Liver (tissue), 9 donors: ENCODE data around the gene FAM163A. TPM values are rescaled to one million over a fixed set of nuclear protein-coding genes. Genes with fewer than 3 reads are reported as not detected.

Experiments
- DNase-seq: peaks from one replicate; pipeline ENCODE4 v3.0.0-alpha.2; 2017; ENCODE audit warnings: low spot score
- H3K27ac ChIP-seq, 2 donors: one replicate each; pipeline ENCODE4 v1.7.0; 2013; ENCODE audit warnings: inconsistent platforms in 2 of 2, low read length in 2 of 2, control low read depth in 1 of 2, low read depth in 1 of 2, mild to moderate bottlenecking in 1 of 2
- H3K27me3 ChIP-seq, 4 donors: one replicate each; pipeline versions ENCODE4 v1.6.1 to v1.7.0; 2013; ENCODE audit warnings: low read length in 3 of 4, inconsistent platforms in 1 of 4, mild to moderate bottlenecking in 1 of 4, moderate library complexity in 1 of 4; ENCODE audit not compliant: control insufficient read depth in 4 of 4, insufficient read depth in 4 of 4
- H3K36me3 ChIP-seq, 4 donors: one replicate each; pipeline versions ENCODE4 v1.6.1 to v1.7.0; 2013; ENCODE audit warnings: low read length in 3 of 4, mild to moderate bottlenecking in 3 of 4, low read depth in 1 of 4, moderate library complexity in 1 of 4; ENCODE audit not compliant: control insufficient read depth in 4 of 4, insufficient read depth in 3 of 4
- H3K4me1 ChIP-seq, 4 donors: one replicate each; pipeline versions ENCODE4 v1.6.1 to v1.7.0; 2013; ENCODE audit warnings: low read length in 3 of 4, mild to moderate bottlenecking in 3 of 4, moderate library complexity in 1 of 4; ENCODE audit not compliant: control insufficient read depth in 4 of 4, insufficient read depth in 4 of 4
- H3K4me3 ChIP-seq, 3 donors: one replicate each; pipeline versions ENCODE4 v1.6.1 to v1.7.0; 2013; ENCODE audit warnings: low read length in 3 of 3, control low read depth in 1 of 3, low read depth in 1 of 3, mild to moderate bottlenecking in 1 of 3
- H3K9ac ChIP-seq, 2 donors: one replicate each; pipeline ENCODE4 v1.7.0; 2013; ENCODE audit warnings: low read length in 2 of 2, mild to moderate bottlenecking in 2 of 2, moderate library complexity in 2 of 2, control low read depth in 1 of 2, low read depth in 1 of 2
- H3K9me3 ChIP-seq, 4 donors: one replicate each; pipeline versions ENCODE4 v1.6.1 to v1.7.0; 2013; ENCODE audit warnings: low read length in 3 of 4; ENCODE audit not compliant: control insufficient read depth in 4 of 4
- ATF3 ChIP-seq: IDR thresholded peaks from 2 replicates; pipeline ENCODE4 v1.6.1; 2016; ENCODE audit warnings: antibody characterized with exemption
- CTCF ChIP-seq: fragments of 150-350 bp; IDR thresholded peaks from 2 replicates; pipeline ENCODE4 v1.5.1; 2017; ENCODE audit warnings: improper control_type of control experiment, low read depth, low read length; ENCODE audit not compliant: missing input control
- EGR1 ChIP-seq, 2 donors: IDR thresholded peaks; 2 replicates each; pipeline ENCODE4 v1.6.1; 2016 to 2018; ENCODE audit warnings: antibody characterized with exemption in 2 of 2, low read depth in 2 of 2
- FOXA1 ChIP-seq: IDR thresholded peaks from 2 replicates; pipeline ENCODE4 v1.6.1; 2016; ENCODE audit warnings: antibody characterized with exemption
- FOXA2 ChIP-seq: IDR thresholded peaks from 2 replicates; pipeline ENCODE4 v1.6.1; 2016; ENCODE audit warnings: antibody characterized with exemption
- GABPA ChIP-seq, 2 donors: IDR thresholded peaks in 1 of 2; conservative IDR thresholded peaks in 1 of 2; 2 replicates each; pipeline ENCODE4 v1.6.1; 2016; ENCODE audit warnings: antibody characterized with exemption in 2 of 2, mild to moderate bottlenecking in 1 of 2, moderate library complexity in 1 of 2
- HNF4A ChIP-seq, 2 donors: conservative IDR thresholded peaks; 2 replicates each; pipeline ENCODE4 v1.6.1; 2016; ENCODE audit warnings: antibody characterized with exemption in 2 of 2, mild to moderate bottlenecking in 2 of 2
- HNF4G ChIP-seq: IDR thresholded peaks from 2 replicates; pipeline ENCODE4 v1.6.1; 2016; ENCODE audit warnings: antibody characterized with exemption
- JUND ChIP-seq, 2 donors: IDR thresholded peaks; 2 replicates each; pipeline ENCODE4 v1.6.1; 2016; ENCODE audit warnings: antibody characterized with exemption in 2 of 2
- MAX ChIP-seq: IDR thresholded peaks from 2 replicates; pipeline ENCODE4 v1.6.1; 2016; ENCODE audit warnings: antibody characterized with exemption
- NR2F2 ChIP-seq: IDR thresholded peaks from 2 replicates; pipeline ENCODE4 v1.6.1; 2016; ENCODE audit warnings: antibody characterized with exemption
- RAD21 ChIP-seq, 2 donors: IDR thresholded peaks; 2 replicates each; pipeline ENCODE4 v1.6.1; 2016; ENCODE audit warnings: antibody characterized with exemption in 2 of 2, mild to moderate bottlenecking in 2 of 2
- REST ChIP-seq: IDR thresholded peaks from 2 replicates; pipeline ENCODE4 v1.6.1; 2016; ENCODE audit warnings: antibody characterized with exemption, mild to moderate bottlenecking
- RXRA ChIP-seq, 2 donors: IDR thresholded peaks; 2 replicates each; pipeline ENCODE4 v1.6.1; 2017 to 2018; ENCODE audit warnings: antibody characterized with exemption in 2 of 2, mild to moderate bottlenecking in 1 of 2
- SP1 ChIP-seq: IDR thresholded peaks from 2 replicates; pipeline ENCODE4 v1.6.1; 2018; ENCODE audit warnings: antibody characterized with exemption, mild to moderate bottlenecking
- TAF1 ChIP-seq: conservative IDR thresholded peaks from 2 replicates; pipeline ENCODE4 v1.6.1; 2016; ENCODE audit warnings: antibody characterized with exemption, mild to moderate bottlenecking
- YY1 ChIP-seq: IDR thresholded peaks from 2 replicates; pipeline ENCODE4 v1.6.1; 2016; ENCODE audit warnings: antibody characterized with exemption, mild to moderate bottlenecking
- ZBTB33 ChIP-seq: IDR thresholded peaks from 2 replicates; pipeline ENCODE4 v1.6.1; 2016; ENCODE audit warnings: antibody characterized with exemption
- WGBS: extraction: QIAGEN DNeasy Blood & Tissue Kit; methylation state at CpG from one replicate; pipeline ENCODE4 v1.1.7; 2013; 5-methylcytosine and 5-hydroxymethylcytosine counted together
- polyA plus RNA-seq, 2 donors: library from polyadenylated mRNA; stranded (reverse) in 1 of 2; unstranded in 1 of 2; fragments of 200-250 nt in 1 of 2; fragments of >200 nt in 1 of 2; fragmentation: Nextera tagmentation in 1 of 2; extraction: Ambion mirVana in 1 of 2; gene quantifications; one replicate each; pipeline versions ENCODE4 v1.2.1 to v1.2.3, GENCODE V29; 2013 to 2015
- total RNA-seq, 2 donors: library from RNA; depleted of rRNA; stranded (reverse); fragments of >200 nt; gene quantifications; one replicate each; pipeline ENCODE4 v1.2.3, GENCODE V29; 2014
- donor health status: healthy.
- donor health status: healthy.
- donor health status: healthy.
- donor health status: healthy.
- donor health status: healthy.

The FAM163A gene
- total and polyA plus RNA-seq, 4 donors: 0.07 TPM; not detected in 3

GRCh38 chr1:179807691-179808485, 64.8 kb downstream of the FAM163A start:
- no peak for TF ChIP-seq CTCF
- no peak for TF ChIP-seq RAD21 (IDR thresholded peaks at IDR 0.05)
- no peak for TF ChIP-seq MAX
- TF ChIP-seq RXRA (IDR thresholded peaks at IDR 0.05): peak; percentile 9 to 46
- no peak for TF ChIP-seq GABPA (IDR thresholded peaks at IDR 0.05 in 1 of 2, conservative IDR thresholded peaks at IDR 0.05 in 1 of 2)
- no peak for TF ChIP-seq JUND (IDR thresholded peaks at IDR 0.05)
- TF ChIP-seq EGR1 (IDR thresholded peaks at IDR 0.05; ENCODE audit: low read depth in 2 of 2): no peak
- no peak for TF ChIP-seq TAF1
- no peak for TF ChIP-seq YY1
- TF ChIP-seq ATF3: no peak
- TF ChIP-seq HNF4A (conservative IDR thresholded peaks at IDR 0.05): peak in 1 of 2 donors; percentile 52
- no peak for TF ChIP-seq SP1
- peak; percentile 88 for TF ChIP-seq NR2F2
- TF ChIP-seq HNF4G: no peak
- no peak for TF ChIP-seq FOXA2
- no peak for TF ChIP-seq REST
- no peak for TF ChIP-seq FOXA1
- TF ChIP-seq ZBTB33: no peak
- H3K27ac ChIP-seq: no peak overlapping the region
- 79% methylated on average over 11 of the region's 11 CpGs for WGBS
- no peaks in the 10 kb centered on the region for H3K9me3 ChIP-seq
- no peaks in the 10 kb centered on the region for H3K36me3 ChIP-seq
- DNase-seq: no peak
- peaks cover 0 to 4% (median 0%) of the 10 kb centered on the region in 4 donors for H3K4me1 ChIP-seq
- H3K27me3 ChIP-seq: no peaks in the 10 kb centered on the region
- no peak overlapping the region for H3K4me3 ChIP-seq
- H3K9ac ChIP-seq: no peak overlapping the region
